ENCODE measurements around the gene GNB4. TPM values are rescaled to one million over a fixed set of nuclear protein-coding genes. Genes with fewer than 3 reads are reported as not detected.

GNB4 gene
- total RNA-seq, 1 donor from 2014 or later = 56.6 TPM

- peaks cover 54% of the 10 kb centered on the region for H3K36me3 ChIP-seq
Observed at GRCh38 chr3:179414804-179415203, 36.5 kb downstream of the GNB4 start.

DNA sequence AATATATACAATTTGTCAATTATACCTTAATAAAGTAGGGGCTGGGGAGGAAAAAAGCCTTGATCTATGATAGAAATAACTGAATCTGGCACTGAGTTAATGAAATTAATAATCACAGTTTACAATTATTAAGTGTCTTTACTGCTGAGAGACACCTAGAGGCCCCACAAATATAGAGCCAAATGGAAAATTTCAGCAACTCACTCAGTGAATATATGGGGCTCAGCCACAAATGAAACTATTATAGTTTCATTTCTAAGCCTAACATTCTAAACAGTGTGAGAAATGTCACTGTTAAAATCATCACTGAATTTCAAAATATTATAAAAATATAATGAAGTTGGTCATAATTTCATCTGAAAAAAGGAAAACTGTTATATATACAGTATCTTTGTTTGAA lies 40.3 kb downstream of the GNB4 start:
- DNase-seq (no peak), ATAC-seq (no peak)
- intact Hi-C loops (cut with DNase I) = no loop called here
- H3K4me3 ChIP-seq = no peak overlapping the region
- no peaks in the 10 kb centered on the region for H3K9me3 ChIP-seq
- H3K27me3 ChIP-seq = no peaks in the 10 kb centered on the region
- TF ChIP-seq CTCF (IDR thresholded peaks at IDR 0.05) = no peak
- no peak overlapping the region for H3K27ac ChIP-seq
- no peaks in the 10 kb centered on the region for H3K4me1 ChIP-seq
- peaks cover 53% of the 10 kb centered on the region for H3K36me3 ChIP-seq

More at GRCh38 chr3:179414804-179415203, 36.5 kb downstream of the GNB4 start:
- TF ChIP-seq CTCF (IDR thresholded peaks at IDR 0.05) = no peak
- Histone ChIP-seq H3K9me3 (no peaks in the 10 kb centered on the region), H3K27me3 (no peaks in the 10 kb centered on the region), H3K27ac (no peak overlapping the region), H3K4me3 (no peak overlapping the region), H3K4me1 (no peaks in the 10 kb centered on the region)
- intact Hi-C loops (cut with DNase I) = no loop called here
- DNase-seq = no peak
- no peak for ATAC-seq

- peak; percentile 33 for ATAC-seq
- H3K36me3 ChIP-seq = peaks cover 58% of the 10 kb centered on the region
- H3K4me3 ChIP-seq = no peak overlapping the region
- TF ChIP-seq CTCF (IDR thresholded peaks at IDR 0.05) = no peak
- H3K27me3 ChIP-seq = no peaks in the 10 kb centered on the region
- intact Hi-C loops (cut with DNase I) = no loop called here
- H3K4me1 ChIP-seq = no peaks in the 10 kb centered on the region
- H3K27ac ChIP-seq = no peak overlapping the region
- no peak for DNase-seq
- no peaks in the 10 kb centered on the region for H3K9me3 ChIP-seq
Observed at GRCh38 chr3:179410331-179410730, 40.9 kb downstream of the GNB4 start.

DNA sequence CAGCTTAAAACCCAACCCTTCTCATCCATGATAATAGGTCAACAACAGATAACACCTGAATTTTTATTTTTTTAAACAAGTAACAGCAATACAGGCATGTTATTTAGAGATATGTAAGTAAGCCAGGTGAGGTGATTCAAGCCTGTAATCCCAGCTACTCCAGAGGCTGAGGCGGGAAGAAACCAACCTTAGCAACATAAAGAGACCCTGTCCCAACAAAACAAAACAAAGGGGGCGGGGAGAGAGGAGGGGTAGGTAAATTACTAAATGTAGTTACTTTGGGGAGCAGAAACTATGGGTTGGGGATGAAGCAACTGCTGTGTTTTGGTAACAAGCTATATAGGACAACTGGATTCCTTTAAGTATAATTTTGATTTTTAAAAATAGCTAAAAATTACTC lies 47.0 kb downstream of the GNB4 start:
- intact Hi-C loops (cut with DNase I) = no loop called here
- TF ChIP-seq CTCF (IDR thresholded peaks at IDR 0.05) = no peak
- Histone ChIP-seq H3K27me3 (no peaks in the 10 kb centered on the region), H3K4me3 (no peak overlapping the region), H3K27ac (no peak overlapping the region), H3K4me1 (no peaks in the 10 kb centered on the region), H3K9me3 (no peaks in the 10 kb centered on the region), H3K36me3 (peaks cover 73% of the 10 kb centered on the region)
- no peak for DNase-seq
- ATAC-seq = no peak

GRCh38 chr3:179402963-179403362 lies 48.3 kb downstream of the GNB4 start:
- no peaks in the 10 kb centered on the region for H3K9me3 ChIP-seq
- H3K27ac ChIP-seq = no peak overlapping the region
- no peak for TF ChIP-seq CTCF (IDR thresholded peaks at IDR 0.05)
- no peak overlapping the region for H3K4me3 ChIP-seq
- no peaks in the 10 kb centered on the region for H3K4me1 ChIP-seq
- peaks cover 81% of the 10 kb centered on the region for H3K36me3 ChIP-seq
- no peaks in the 10 kb centered on the region for H3K27me3 ChIP-seq
- no peak for ATAC-seq
- intact Hi-C loops (cut with DNase I) = no loop called here
- DNase-seq = no peak

GRCh38 chr3:179401561-179401960 lies 49.7 kb downstream of the GNB4 start:
- no peak for ATAC-seq
- no peaks in the 10 kb centered on the region for H3K9me3 ChIP-seq
- H3K27ac ChIP-seq = no peak overlapping the region
- DNase-seq = no peak
- intact Hi-C loops (cut with DNase I) = no loop called here
- H3K4me3 ChIP-seq = no peak overlapping the region
- no peak for TF ChIP-seq CTCF (IDR thresholded peaks at IDR 0.05)
- no peaks in the 10 kb centered on the region for H3K4me1 ChIP-seq
- peaks cover 78% of the 10 kb centered on the region for H3K36me3 ChIP-seq
- no peaks in the 10 kb centered on the region for H3K27me3 ChIP-seq

Measured in upper lobe of right lung (tissue), 1 donor.